AG09319 (cell line): ENCODE results near the gene CEACAM3.
A peak's percentile ranks its signal among the peaks of the same experiment; 100 is the strongest.
"Not testable (repeated sequence)": the region's sequence is repeated elsewhere in the genome, so short reads cannot be mapped to it uniquely, and the experiment has no call there.

Experiments used
- DNase-seq: peaks from one replicate; pipeline ENCODE4 v3.0.0-alpha.2; 2010; ENCODE audit warnings: low read depth; ENCODE audit errors: extremely low read depth
- CTCF ChIP-seq: IDR thresholded peaks from 2 replicates; pipeline ENCODE4 v1.5.1; 2011; ENCODE audit warnings: low read depth, mild to moderate bottlenecking, inconsistent platforms, low read length, moderate library complexity

CEACAM3 gene

GRCh38 chr19:41796362-41796761 lies at the start of gene CEACAM3:
Gene CEACAM3 (plus strand): TSS chr19:41796587. CDS start chr19:41796678, 91 bp downstream.
- DNase-seq, result no peak
- TF ChIP-seq CTCF, result no peak

- DNase-seq, result peak; percentile 7
Observed at GRCh38 chr19:41746593-41747227, 49.7 kb upstream of the CEACAM3 start.

DNA sequence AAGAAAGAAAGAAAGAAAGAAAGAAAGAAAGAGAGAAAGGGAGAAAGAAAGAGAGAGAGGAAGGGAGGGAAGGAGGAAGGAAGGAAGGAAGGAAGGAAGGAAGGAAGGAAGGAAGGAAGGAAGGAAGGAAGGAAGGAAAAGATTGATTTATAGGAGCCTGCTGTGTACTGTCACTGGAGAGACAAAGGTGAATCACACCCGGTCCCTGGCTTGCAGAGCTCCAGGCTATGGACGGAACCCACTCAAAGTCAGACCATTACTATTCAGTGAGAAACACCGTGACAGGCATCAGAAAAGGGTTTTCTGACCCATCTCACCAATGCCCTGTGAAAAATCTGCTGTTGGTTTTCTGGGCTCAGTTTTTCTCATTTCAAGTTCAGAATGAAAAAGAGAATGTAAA lies 48.4 kb upstream of the CEACAM3 start:
- DNase-seq, result no peak
- no peak for TF ChIP-seq CTCF

More at GRCh38 chr19:41746593-41747227, 49.7 kb upstream of the CEACAM3 start:
- peak; percentile 57 for TF ChIP-seq CTCF

DNA sequence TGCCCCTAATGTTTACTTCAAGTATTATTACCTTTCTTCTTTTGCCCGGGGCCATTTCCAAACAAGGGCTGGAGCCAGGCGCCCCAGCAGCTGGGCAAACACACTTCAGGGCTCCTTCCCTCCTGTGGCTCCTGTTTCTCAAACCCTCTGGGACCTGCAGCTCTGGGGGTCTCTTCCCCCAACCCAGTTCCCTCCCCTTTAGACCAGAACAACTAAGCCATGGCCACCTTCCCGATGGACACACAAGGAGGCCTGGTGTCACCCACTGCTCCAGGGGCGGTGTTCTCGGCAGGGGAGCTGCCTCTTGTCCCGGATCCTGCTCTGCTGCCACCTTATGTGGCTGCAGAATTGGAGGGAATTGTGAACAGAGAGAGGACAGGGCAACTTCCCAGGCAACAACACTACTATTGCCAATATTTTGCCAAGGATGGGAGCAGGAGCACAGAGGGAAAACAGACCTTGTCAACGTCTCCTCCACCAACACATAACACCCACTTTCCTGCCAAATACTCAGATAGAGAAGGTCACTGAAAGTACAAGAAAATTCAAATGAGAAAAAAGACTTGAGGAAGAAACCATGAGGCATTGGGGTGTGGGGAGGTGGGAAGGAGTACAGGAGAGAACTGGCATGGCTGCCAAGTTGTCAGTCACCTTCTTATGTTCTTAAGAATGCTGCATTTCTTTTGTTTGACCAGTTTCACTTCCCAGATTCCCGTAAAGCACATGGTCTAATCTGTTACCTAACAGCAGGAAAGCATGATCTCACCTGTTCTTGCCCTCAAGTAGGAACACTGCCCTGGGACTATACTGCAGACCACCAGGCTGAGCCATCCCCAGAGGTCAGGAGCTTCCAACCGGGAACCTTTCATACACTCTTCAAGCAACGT lies 45.9 kb upstream of the CEACAM3 start:
- DNase-seq, result not testable (repeated sequence)

GRCh38 chr19:41753159-41753558 lies 43.2 kb upstream of the CEACAM3 start:
- peak; percentile 54 for TF ChIP-seq CTCF
- no peak for DNase-seq

DNA sequence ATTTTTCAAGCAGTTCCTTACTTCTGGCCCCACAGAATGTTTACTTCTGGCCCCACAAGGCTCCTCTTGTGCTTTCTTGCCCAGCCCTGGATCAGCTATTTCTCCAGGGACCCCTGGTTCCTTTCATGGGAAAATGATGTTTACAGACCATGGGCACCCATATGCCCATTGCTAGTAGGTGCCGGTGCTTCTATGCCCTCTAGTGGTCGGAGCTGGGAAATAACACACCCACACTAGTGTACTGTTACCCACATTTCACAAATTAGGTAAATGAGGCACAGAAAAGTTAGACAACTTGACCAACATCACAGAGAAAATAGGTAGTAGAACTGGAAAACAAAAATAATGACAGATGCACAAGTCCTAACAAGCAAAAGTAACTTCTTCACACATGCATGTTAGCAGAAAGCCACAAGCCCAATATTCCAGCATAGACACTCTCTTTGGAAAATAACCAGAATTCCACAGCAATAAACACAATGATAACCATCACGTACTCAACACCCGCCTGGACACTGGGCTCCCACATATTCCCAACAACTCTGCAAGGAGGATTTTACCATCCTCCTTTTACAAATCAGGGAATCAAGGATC lies 42.4 kb upstream of the CEACAM3 start:
- TF ChIP-seq CTCF, result peak; percentile 61
- DNase-seq, result no peak

- DNase-seq, result no peak
- TF ChIP-seq CTCF, result no peak
Observed at GRCh38 chr19:41755328-41755913, 41.0 kb upstream of the CEACAM3 start, which contains the start of gene CEACAM6. Gene CEACAM6 (plus strand): TSS chr19:41755530. CDS start chr19:41755639, 109 bp downstream.
